Stomach (tissue), 9 donors: Measurements from ENCODE around the gene SYCE3. TPM values are rescaled to one million over a fixed set of nuclear protein-coding genes. Genes with fewer than 3 reads are reported as not detected.

Source experiments
- DNase-seq, 2 donors: peaks; one replicate each; pipeline versions ENCODE4 v3.0.0 to v3.0.0-alpha.2; 2013 to 2019
- H3K27ac ChIP-seq, 5 donors: fragments of 200-600 bp in 4 of 5; sonication (generic) in 4 of 5; one replicate each; pipeline ENCODE4 v1.5.1; 2013 to 2019; ENCODE audit warnings: mild to moderate bottlenecking in 1 of 5, moderate library complexity in 1 of 5
- H3K27me3 ChIP-seq, 3 donors: fragments of 200-600 bp; sonication (generic); one replicate each; pipeline ENCODE4 v1.5.1; 2017 to 2019; ENCODE audit warnings: mixed run types in 1 of 3
- H3K36me3 ChIP-seq, 4 donors: fragments of 200-600 bp; sonication (generic); 1 replicate in 3 of 4; 2 replicates in 1 of 4; pipeline ENCODE4 v1.5.1; 2016 to 2019
- H3K4me1 ChIP-seq, 4 donors: fragments of 200-600 bp; sonication (generic); one replicate each; pipeline ENCODE4 v1.5.1; 2016 to 2019
- H3K4me3 ChIP-seq, 4 donors: fragments of 200-600 bp; sonication (generic) in 3 of 4; one replicate each; pipeline ENCODE4 v1.5.1; 2016 to 2019; ENCODE audit warnings: mild to moderate bottlenecking in 1 of 4
- H3K9me3 ChIP-seq, 4 donors: fragments of 200-600 bp; sonication (generic); one replicate each; pipeline ENCODE4 v1.5.1; 2016 to 2019
- EP300 ChIP-seq: sonication (generic); formaldehyde crosslinking; IDR thresholded peaks from one replicate; pipeline ENCODE4 v1.6.1; 2017; ENCODE audit warnings: antibody characterized with exemption
- POLR2A ChIP-seq, 4 donors: fragments of 450-650 bp; IDR thresholded peaks; one replicate each; pipeline ENCODE4 v1.6.1; 2016; ENCODE audit warnings: antibody characterized with exemption in 4 of 4, control low read depth in 2 of 4, mild to moderate bottlenecking in 1 of 4, moderate library complexity in 1 of 4
- POLR2AphosphoS5 ChIP-seq, 3 donors: sonication (generic); formaldehyde crosslinking; IDR thresholded peaks; one replicate each; pipeline ENCODE4 v1.6.1; 2016; ENCODE audit warnings: antibody characterized with exemption in 3 of 3
- WGBS, 5 donors: extraction: QIAGEN DNeasy Blood & Tissue Kit in 3 of 5; methylation state at CpG; one replicate each; pipeline versions ENCODE4 v1.1.5 to v1.1.7; 2013 to 2018; 5-methylcytosine and 5-hydroxymethylcytosine counted together
- intact Hi-C: fragments of 100-400 bp; cut with DNase I; formaldehyde crosslinking; loops from one replicate; pipeline ENCODE4 v1.15.1; 2023; ENCODE audit warnings: low total_unique reads
- polyA plus RNA-seq, 3 donors: library from polyadenylated mRNA; stranded (reverse); fragments of 200-250 nt; gene quantifications; one replicate each; pipeline ENCODE4 v1.2.3, GENCODE V29; 2013
- total RNA-seq, 5 donors: library from RNA; depleted of rRNA; stranded (reverse); fragments of >200 nt; gene quantifications; one replicate each; pipeline versions ENCODE4 v1.1.0 to v1.2.3, GENCODE V29; 2014 to 2016
- TF ChIP-seq, protein P1 (sequence below), 7 experiments: fragments of 450-650 bp in 4 of 7; fragments of 200-600 bp in 3 of 7; sonication (generic) in 3 of 7; IDR thresholded peaks; one replicate each; pipeline ENCODE4 v1.5.1; 2016 to 2019; ENCODE audit warnings: antibody characterized with exemption in 7 of 7, control low read depth in 2 of 7, mild to moderate bottlenecking in 1 of 7
- donor health status: healthy with polysubstance abuse.
- donor health status: Bipolar disorder and iron deficiency.
- donor health status: healthy.

The SYCE3 gene
- total and polyA plus RNA-seq, 8 donors = 0.80 to 1.9 TPM; not detected in 6

DNA sequence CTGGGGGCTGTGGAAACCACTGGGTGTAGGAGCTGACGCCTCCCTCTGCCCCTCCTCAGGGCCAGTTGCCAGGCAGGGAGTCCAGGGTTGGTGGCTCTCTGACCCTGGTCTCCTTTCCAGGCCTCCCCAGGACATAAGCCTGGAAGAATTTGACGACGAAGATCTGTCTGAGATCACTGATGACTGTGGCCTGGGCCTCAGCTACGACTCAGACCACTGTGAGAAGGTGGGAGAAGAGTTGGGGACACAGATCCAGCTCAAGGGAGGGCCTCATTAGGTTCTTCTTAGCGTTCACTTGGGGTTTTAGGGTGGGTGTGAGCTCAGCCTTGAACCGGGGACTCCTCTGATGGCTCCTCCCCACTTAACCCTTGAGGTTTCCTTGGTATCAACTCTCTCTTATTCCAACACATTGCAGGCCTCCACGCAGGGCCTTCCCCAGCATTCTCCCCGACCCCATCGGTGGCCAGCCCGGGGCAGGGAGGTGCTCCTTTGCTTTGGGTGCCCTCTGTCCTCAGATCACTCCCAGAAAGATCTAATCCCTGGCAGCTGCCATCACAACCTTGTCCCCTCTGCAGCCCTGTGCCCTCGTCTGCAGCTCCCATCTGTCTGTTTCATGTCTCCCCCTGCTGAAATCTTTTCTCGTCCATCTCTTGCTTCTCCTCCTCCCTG is 39.1 kb upstream of the SYCE3 start:
- H3K27me3 ChIP-seq = peaks cover 5 to 90% (median 37%) of the 10 kb centered on the region in 3 donors
- H3K4me1 ChIP-seq = peaks cover 11 to 28% (median 15%) of the 10 kb centered on the region in 4 donors
- WGBS, 5 donors = 50 to 59% (median 51%) methylated on average over 12 of the region's 12 CpGs
- H3K4me3 ChIP-seq = peak overlapping the region in 1 of 4 donors; percentile 64
- intact Hi-C loops = no loop called here
- H3K27ac ChIP-seq = no peak overlapping the region
- no peaks in the 10 kb centered on the region for H3K9me3 ChIP-seq
- TF ChIP-seq, protein P1, sequence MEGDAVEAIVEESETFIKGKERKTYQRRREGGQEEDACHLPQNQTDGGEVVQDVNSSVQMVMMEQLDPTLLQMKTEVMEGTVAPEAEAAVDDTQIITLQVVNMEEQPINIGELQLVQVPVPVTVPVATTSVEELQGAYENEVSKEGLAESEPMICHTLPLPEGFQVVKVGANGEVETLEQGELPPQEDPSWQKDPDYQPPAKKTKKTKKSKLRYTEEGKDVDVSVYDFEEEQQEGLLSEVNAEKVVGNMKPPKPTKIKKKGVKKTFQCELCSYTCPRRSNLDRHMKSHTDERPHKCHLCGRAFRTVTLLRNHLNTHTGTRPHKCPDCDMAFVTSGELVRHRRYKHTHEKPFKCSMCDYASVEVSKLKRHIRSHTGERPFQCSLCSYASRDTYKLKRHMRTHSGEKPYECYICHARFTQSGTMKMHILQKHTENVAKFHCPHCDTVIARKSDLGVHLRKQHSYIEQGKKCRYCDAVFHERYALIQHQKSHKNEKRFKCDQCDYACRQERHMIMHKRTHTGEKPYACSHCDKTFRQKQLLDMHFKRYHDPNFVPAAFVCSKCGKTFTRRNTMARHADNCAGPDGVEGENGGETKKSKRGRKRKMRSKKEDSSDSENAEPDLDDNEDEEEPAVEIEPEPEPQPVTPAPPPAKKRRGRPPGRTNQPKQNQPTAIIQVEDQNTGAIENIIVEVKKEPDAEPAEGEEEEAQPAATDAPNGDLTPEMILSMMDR (IDR thresholded peaks at IDR 0.05) = no peak
- TF ChIP-seq POLR2AphosphoS5 (IDR thresholded peaks at IDR 0.05) = no peak
- no peaks in the 10 kb centered on the region for H3K36me3 ChIP-seq
- DNase-seq = no peak

DNA sequence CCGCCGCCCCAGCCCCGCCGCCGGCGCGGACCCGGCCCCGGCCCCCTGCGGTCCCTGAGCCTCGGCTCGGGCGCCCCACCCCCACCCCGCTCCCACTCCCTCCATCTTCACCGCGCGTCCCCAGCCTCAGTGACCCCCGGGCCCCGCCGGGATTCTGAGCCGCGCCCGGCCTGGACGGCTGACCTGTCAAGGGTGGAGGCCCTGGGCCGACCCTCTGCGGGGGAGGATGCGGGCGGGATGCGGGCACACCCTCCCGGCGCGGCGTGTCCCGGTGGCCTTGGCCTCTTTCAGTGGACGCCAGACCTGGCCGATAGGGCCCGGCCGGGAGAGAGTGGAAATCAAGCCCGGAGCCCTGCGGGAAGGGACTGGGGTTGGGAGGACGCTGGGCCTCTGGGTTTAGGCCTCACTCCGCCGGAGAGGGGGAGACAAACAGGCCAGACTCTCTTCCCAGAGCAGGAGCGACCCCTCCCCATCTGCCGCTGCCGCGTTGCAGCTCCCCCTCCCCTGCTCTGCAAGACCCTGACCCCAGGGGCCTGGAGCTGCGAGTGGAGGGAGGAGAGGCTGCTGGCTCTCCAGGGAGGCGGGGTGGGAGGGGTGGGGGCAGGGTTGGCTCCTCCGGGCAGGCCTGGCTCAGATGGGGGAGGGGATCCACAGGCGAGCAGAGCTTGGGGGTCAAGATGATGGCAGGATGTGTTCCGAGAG is 38.4 kb upstream of the SYCE3 start:
- peak overlapping the region; percentile 42 to 64 (median 52) for H3K4me3 ChIP-seq
- H3K4me1 ChIP-seq = peaks cover 11 to 28% (median 15%) of the 10 kb centered on the region in 4 donors
- H3K9me3 ChIP-seq = no peaks in the 10 kb centered on the region
- no peak for DNase-seq
- no peak for TF ChIP-seq POLR2A (IDR thresholded peaks at IDR 0.05)
- TF ChIP-seq, protein P1 (IDR thresholded peaks at IDR 0.05) = no peak
- no peak for TF ChIP-seq EP300
- TF ChIP-seq POLR2AphosphoS5 (IDR thresholded peaks at IDR 0.05) = no peak
- no peaks in the 10 kb centered on the region for H3K36me3 ChIP-seq
- H3K27me3 ChIP-seq = peaks cover 5 to 83% (median 34%) of the 10 kb centered on the region in 3 donors
- peak overlapping the region in 1 of 5 donors; percentile 8 for H3K27ac ChIP-seq
- intact Hi-C loops = no loop called here
- 9 to 19% (median 10%) methylated on average over 23 to 52 of the region's 52 CpGs for WGBS, 5 donors

DNA sequence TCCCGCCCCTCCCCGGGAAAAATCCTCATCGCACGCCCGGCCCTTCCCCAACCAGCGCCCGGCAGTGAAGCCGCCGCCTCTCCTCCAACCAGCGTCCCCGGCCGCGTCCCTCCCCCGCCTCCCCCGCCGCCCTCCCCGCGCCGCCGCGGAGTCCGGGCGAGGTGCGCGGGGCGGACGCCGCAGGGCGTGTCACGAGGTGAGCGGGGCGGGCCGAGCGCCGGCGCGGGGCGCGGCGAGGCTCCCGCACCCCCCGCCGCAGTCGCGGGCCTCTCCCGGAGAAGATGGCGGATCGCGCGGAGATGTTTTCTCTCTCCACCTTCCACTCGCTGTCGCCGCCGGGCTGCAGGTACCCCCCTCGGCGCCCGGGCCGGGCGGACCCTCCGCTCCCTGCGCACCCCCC is 37.8 kb upstream of the SYCE3 start, which contains the start of gene MAPK8IP2:
Gene MAPK8IP2 (plus strand): TSS at position 256 of the 400 bp plus-strand sequence. CDS start 26 bp downstream, at position 282.
- H3K36me3 ChIP-seq = no peaks in the 10 kb centered on the region
- H3K27ac ChIP-seq = peak within 1 kb of the TSS in 1 of 5 donors; percentile 13
- 0 to 2% (median 0%) methylated on average over 4 to 54 of the region's 61 CpGs; no CpG with 5 or more reads in 1 of the 5 donors for WGBS, 5 donors
- intact Hi-C loops = no loop called here
- TF ChIP-seq, protein P1 (IDR thresholded peaks at IDR 0.05) = no peak
- TF ChIP-seq POLR2A (IDR thresholded peaks at IDR 0.05) (no peak), POLR2AphosphoS5 (IDR thresholded peaks at IDR 0.05) (no peak), EP300 (no peak)
- DNase-seq = peak in 1 of 2 donors; percentile 58
- H3K4me3 ChIP-seq = peak within 1 kb of the TSS; percentile 42 to 64 (median 52)
- H3K27me3 ChIP-seq = peaks cover 5 to 77% (median 34%) of the 10 kb centered on the region in 3 donors
- H3K4me1 ChIP-seq = peaks cover 11 to 28% (median 15%) of the 10 kb centered on the region in 4 donors
- no peaks in the 10 kb centered on the region for H3K9me3 ChIP-seq

DNA sequence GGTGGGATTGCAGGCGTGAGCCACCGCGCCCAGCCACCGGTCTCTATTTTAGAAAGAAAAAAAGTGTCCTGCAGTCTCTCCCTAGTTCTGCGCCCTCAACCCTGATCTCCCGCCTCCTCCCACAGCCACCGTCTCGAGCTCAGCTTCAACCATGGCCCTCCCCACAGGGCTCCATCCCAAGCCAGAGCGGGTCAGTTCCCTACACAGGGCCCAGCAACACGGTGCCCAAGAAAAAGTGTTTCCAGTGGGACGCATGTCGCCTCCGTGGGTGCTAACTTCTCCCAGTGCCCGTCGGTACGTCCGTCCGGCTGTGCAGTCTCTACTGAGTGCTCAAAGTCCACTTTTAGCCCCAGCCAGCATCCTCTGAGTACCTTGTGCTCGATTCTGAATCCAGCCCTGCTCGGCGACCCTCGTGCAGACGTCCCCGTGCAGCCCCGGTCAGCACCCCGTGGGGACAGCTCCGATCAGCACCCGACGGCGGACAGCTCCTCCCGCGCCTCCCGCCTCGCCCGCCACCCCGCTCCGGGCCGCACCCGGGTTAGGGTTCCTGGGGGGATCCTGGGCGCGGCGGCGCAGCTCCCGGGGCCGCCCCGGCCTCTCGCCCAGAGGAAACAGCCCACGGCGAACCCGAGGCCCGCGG is 37.2 kb upstream of the SYCE3 start:
- Histone ChIP-seq H3K4me3 (peak overlapping the region; percentile 42 to 64 (median 52)), H3K4me1 (peaks cover 11 to 28% (median 15%) of the 10 kb centered on the region in 4 donors), H3K27me3 (peaks cover 5 to 71% (median 34%) of the 10 kb centered on the region in 3 donors), H3K27ac (peak overlapping the region in 1 of 5 donors; percentile 13), H3K9me3 (no peaks in the 10 kb centered on the region), H3K36me3 (peaks cover 0 to 3% (median 0%) of the 10 kb centered on the region in 4 donors)
- intact Hi-C loops = no loop called here
- WGBS, 5 donors = 15 to 45% (median 22%) methylated on average over 15 to 52 of the region's 52 CpGs
- DNase-seq = peak; percentile 59 to 85
- TF ChIP-seq, protein P1 (IDR thresholded peaks at IDR 0.05) = no peak
- no peak for TF ChIP-seq EP300
- no peak for TF ChIP-seq POLR2AphosphoS5 (IDR thresholded peaks at IDR 0.05)
- TF ChIP-seq POLR2A (IDR thresholded peaks at IDR 0.05) = no peak
